Stimulated activated CD8-positive, alpha-beta memory T cell treated with anti-CD3 and anti-CD28 coated beads, Interleukin-12 subunit alpha, Interleukin-12 subunit beta, amount 100 ng/mL, for 1 hour (primary cell): ENCODE data around the gene PLCB1.
"Not testable (repeated sequence)": the region's sequence is repeated elsewhere in the genome, so short reads cannot be mapped to it uniquely, and the experiment has no call there.

Source experiments
- DNase-seq: peaks from one replicate; pipeline ENCODE4 v3.0.0-alpha.2; 2020; ENCODE audit warnings: low read depth

Gene PLCB1

DNA sequence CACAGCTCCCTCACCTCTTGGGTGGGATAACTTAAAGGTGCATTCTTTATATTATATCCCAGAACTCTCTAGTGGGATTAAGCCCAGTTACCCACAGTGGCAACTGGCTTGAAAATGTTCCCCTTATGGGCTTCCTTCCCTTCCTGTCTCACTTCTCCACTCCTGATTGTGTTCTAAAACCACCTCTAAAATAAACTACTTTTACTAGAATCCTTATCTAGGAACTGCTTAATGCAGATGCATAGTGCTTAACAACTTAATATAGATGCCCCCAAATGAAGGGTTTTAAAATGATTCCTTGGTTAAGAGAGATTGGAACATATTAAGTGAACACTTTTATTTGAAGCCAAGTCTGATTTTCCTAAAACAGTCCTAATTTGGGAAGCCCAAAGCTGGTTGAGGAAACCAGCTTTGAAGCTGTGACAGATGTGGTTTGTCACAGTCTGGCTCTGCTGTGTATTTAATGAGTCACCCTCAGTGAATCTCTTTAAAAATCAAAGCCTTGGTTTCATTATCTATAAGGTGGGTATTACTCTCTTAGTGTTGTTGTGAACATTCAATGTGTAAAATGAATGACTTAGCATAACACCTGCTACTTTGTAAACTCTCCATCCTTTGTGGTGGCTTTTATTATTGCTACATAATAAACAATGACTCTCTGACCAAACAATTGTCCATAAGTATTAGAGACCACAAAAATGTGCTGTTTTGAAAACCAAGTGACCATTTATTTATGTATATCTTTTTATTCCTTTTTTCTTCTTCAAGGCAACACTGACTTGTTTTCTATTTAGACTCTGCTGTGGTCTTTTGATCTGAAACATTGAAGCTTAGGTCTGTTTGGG lies 24.4 kb downstream of the PLCB1 start:
- no peak for DNase-seq

GRCh38 chr20:8159217-8159616 lies 27.2 kb downstream of the PLCB1 start:
- DNase-seq: not testable (repeated sequence)

- DNase-seq: no peak
These were observed 29.4 kb downstream of the PLCB1 start for GRCh38 chr20:8161264-8162071.

GRCh38 chr20:8162610-8163009 lies 30.5 kb downstream of the PLCB1 start:
- DNase-seq: no peak

- no peak for DNase-seq
These were observed 31.5 kb downstream of the PLCB1 start for GRCh38 chr20:8163543-8163942.

GRCh38 chr20:8166730-8167129 lies 34.7 kb downstream of the PLCB1 start:
- DNase-seq: no peak

DNA sequence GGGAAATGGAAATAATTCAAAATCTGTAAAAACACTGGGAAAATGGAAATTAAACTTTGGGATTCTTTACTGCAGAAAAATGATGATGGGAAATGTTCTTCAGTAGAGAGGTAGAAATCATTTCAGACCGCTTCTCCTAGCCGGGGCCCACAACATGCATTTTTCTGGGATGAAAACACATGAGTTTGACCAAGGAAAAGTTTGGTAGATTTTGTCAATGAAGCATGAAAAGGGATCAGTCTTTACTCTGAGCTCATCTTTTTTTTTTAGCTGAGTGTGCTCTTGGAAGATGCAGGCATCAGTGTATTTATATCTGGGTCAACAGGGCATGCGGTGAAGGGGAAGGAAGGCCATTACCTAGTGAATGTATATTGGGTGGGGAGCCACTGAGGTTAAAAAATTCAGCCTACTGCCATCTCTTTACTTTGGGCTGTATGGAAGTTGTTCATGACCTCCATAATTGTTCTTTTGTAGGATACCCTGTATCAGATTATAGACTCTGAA lies 36.8 kb downstream of the PLCB1 start:
- DNase-seq: no peak

GRCh38 chr20:8170921-8171320 lies 38.9 kb downstream of the PLCB1 start:
- no peak for DNase-seq

DNA sequence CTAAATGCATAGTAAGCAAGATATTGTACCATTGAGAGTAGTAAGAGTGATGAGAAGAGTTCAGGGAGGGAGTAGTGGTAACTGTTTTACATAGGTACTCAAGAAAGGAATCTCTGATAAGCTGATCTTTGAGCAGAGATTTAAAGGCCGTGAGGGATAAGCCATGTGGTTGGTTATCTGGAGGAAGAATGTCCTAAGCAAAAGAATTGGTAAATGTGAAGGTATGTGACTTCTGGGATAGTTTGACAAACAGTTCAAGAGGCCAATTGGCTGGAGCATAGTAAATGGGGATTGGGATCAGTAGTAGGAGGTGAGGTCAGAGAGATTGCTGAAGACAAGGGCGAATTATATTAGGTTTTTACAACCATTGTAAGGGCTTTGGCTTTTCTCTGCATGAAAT lies 40.1 kb downstream of the PLCB1 start:
- no peak for DNase-seq

- no peak for DNase-seq
These were observed 43.9 kb downstream of the PLCB1 start for GRCh38 chr20:8175741-8176675.

DNA sequence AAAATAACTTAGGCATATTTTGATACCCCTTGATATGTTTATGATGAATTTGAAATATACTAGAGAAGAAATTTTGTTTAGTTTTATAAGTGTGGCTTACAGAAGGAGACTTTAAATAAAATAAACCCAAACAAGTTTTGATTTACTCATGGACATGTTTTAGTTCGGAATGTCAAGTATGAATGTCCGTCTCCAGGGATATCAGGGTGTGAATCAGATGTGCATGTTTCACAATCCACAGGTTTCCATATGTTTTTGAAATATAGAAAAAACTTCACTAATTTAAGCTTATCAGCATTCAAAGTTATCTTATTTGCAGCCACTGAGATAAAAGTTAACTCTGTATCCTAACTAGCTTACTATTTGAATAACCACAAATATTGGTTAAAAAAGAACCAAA lies 51.5 kb downstream of the PLCB1 start:
- DNase-seq: no peak

DNA sequence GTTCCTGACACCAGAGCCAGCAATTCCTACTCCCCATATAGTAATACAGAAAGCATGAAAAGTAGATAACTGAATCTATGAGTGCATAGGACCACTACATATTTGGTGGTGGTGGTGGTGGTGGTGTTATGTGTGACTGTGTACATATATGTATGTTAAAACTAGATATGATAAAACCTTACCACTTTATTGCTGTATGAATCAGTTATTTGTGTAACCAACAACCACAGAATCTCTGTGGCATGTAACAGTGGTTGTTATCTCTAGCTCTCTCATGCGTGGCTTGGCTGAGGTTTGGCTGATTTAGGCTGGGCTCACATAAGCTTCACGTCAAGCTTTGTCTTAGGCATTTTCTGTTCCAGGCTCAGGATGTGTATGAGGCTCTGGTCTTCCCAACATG lies 55.7 kb downstream of the PLCB1 start:
- DNase-seq: no peak

GRCh38 chr20:8190043-8190880 lies 58.2 kb downstream of the PLCB1 start:
- no peak for DNase-seq

- DNase-seq: no peak
These were observed 62.7 kb downstream of the PLCB1 start for GRCh38 chr20:8194721-8195120.

DNA sequence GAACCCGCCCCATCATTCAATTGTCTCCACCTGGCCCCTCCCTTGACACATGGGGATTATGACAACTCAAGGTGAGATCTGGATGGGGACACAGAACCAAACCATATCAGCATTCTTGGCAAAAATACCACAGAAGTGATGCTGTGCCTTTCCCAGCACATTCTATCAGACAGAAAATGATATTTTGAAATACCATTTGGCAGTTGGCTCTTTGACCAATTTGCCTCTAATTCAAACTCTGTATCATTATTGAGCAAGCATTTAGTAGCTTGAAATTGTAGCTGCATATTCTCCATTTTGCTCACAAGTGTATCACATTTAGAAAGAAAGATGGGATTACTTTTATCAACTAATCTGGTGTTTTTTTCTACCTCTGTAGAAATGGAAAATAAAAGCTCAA lies 64.0 kb downstream of the PLCB1 start:
- no peak for DNase-seq

GRCh38 chr20:8200220-8200619 lies 68.2 kb downstream of the PLCB1 start:
- DNase-seq: no peak

GRCh38 chr20:8203366-8203765 lies 71.3 kb downstream of the PLCB1 start:
- no peak for DNase-seq

GRCh38 chr20:8205996-8206395 lies 73.9 kb downstream of the PLCB1 start:
- no peak for DNase-seq

GRCh38 chr20:8208226-8208625 lies 76.2 kb downstream of the PLCB1 start:
- no peak for DNase-seq

GRCh38 chr20:8209061-8209460 lies 77.0 kb downstream of the PLCB1 start:
- DNase-seq: no peak

DNA sequence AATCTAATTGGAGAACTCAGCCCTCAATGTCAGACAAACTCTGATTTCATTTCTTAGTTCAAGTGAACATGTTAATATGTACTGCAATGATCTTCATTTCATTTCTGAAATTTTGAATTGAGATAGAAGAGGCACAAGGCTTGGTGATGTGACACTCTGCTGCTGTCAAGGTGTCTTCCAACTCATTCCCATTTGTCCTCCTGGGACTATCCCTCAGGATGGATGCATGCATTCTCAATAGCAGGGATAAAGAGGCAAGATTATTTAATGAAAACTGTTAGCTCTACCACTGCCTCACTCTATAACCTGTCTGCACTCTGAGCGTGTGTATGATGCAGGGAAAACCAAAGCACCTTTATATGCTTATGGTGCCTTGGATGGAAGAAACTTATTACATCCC lies 78.7 kb downstream of the PLCB1 start:
- DNase-seq: no peak
